Astrocyte (in vitro differentiated cells and primary cell): ENCODE results near the gene ASAP2. TPM values are rescaled to one million over a fixed set of nuclear protein-coding genes. Genes with fewer than 3 reads are reported as not detected.

ENCODE experiments used
- DNase-seq: peaks from one replicate; pipeline ENCODE4 v3.0.0-alpha.2; 2010; ENCODE audit warnings: low read depth
- FAIRE-seq: peaks from 2 replicates; lab custom pipeline; 2011; peaks lifted over from hg19 to GRCh38; lab: Jason Lieb, UNC
- H2AFZ ChIP-seq: 2 replicates; pipeline ENCODE4 v1.6.0; 2012; ENCODE audit warnings: low read depth, low read length, inconsistent platforms
- H3K27ac ChIP-seq: 2 replicates; pipeline ENCODE4 v1.5.1; 2011; ENCODE audit warnings: low read depth, low read length, inconsistent platforms
- H3K27me3 ChIP-seq: 2 replicates; pipeline ENCODE4 v1.6.0; 2011; ENCODE audit warnings: low read length, inconsistent platforms; ENCODE audit not compliant: insufficient read depth
- H3K36me3 ChIP-seq: 2 replicates; pipeline ENCODE4 v1.5.1; 2011; ENCODE audit warnings: low read length, inconsistent platforms; ENCODE audit not compliant: insufficient read depth
- H3K4me1 ChIP-seq: 2 replicates; pipeline ENCODE4 v1.5.1; 2011; ENCODE audit warnings: low read length, inconsistent platforms; ENCODE audit not compliant: insufficient read depth
- H3K4me2 ChIP-seq: 2 replicates; pipeline ENCODE4 v1.6.0; 2012; ENCODE audit warnings: low read length, inconsistent platforms
- H3K4me3 ChIP-seq: 2 replicates; pipeline ENCODE4 v1.5.1; 2011; ENCODE audit warnings: low read depth, mild to moderate bottlenecking, low read length, inconsistent platforms; ENCODE audit not compliant: insufficient read depth
- H3K79me2 ChIP-seq: 2 replicates; pipeline ENCODE4 v1.6.0; 2012; ENCODE audit warnings: mild to moderate bottlenecking, low read length, inconsistent platforms; ENCODE audit not compliant: insufficient read depth
- H3K9ac ChIP-seq: 2 replicates; pipeline ENCODE4 v1.6.0; 2012; ENCODE audit warnings: mild to moderate bottlenecking, low read length, inconsistent platforms
- H3K9me3 ChIP-seq: 2 replicates; pipeline ENCODE4 v1.5.1; 2012; ENCODE audit warnings: low read depth, mild to moderate bottlenecking, low read length, inconsistent platforms; ENCODE audit not compliant: insufficient read depth
- H4K20me1 ChIP-seq: 2 replicates; pipeline ENCODE4 v1.6.0; 2012; ENCODE audit warnings: low read length, inconsistent platforms; ENCODE audit not compliant: insufficient read depth
- H3K27ac Mint-ChIP-seq: one replicate; pipeline ENCODE4 v1.8.0; 2021; ENCODE audit warnings: mild to moderate bottlenecking, mixed read lengths; ENCODE audit not compliant: unreplicated experiment
- H3K27me3 Mint-ChIP-seq: one replicate; pipeline ENCODE4 v1.8.0; 2021; ENCODE audit warnings: low read depth, mixed read lengths; ENCODE audit not compliant: unreplicated experiment
- H3K36me3 Mint-ChIP-seq: one replicate; pipeline ENCODE4 v1.8.0; 2021; ENCODE audit warnings: low read depth, mixed read lengths; ENCODE audit not compliant: unreplicated experiment
- H3K4me1 Mint-ChIP-seq: one replicate; pipeline ENCODE4 v1.8.0; 2021; ENCODE audit warnings: low read depth, mixed read lengths; ENCODE audit not compliant: unreplicated experiment
- H3K4me3 Mint-ChIP-seq: one replicate; pipeline ENCODE4 v1.8.0; 2021; ENCODE audit warnings: mild to moderate bottlenecking, moderate library complexity, mixed read lengths; ENCODE audit not compliant: unreplicated experiment
- H3K9me3 Mint-ChIP-seq: one replicate; pipeline ENCODE4 v1.8.0; 2021; ENCODE audit warnings: mild to moderate bottlenecking, mixed read lengths; ENCODE audit not compliant: unreplicated experiment
- EZH2 ChIP-seq: IDR thresholded peaks from 2 replicates; pipeline ENCODE4 v1.6.1; 2012; ENCODE audit warnings: mild to moderate bottlenecking, low read length, inconsistent platforms; ENCODE audit not compliant: insufficient read depth
- total RNA-seq: library from RNA; stranded (reverse); gene quantifications from 2 replicates; pipeline ENCODE4 v1.2.1, GENCODE V29; 2021
- TF ChIP-seq, protein P1 (sequence below): IDR thresholded peaks from 2 replicates; pipeline ENCODE4 v1.5.1; 2011; ENCODE audit warnings: low read depth, mild to moderate bottlenecking, inconsistent platforms, low read length, moderate library complexity; ENCODE audit not compliant: insufficient read depth

The ASAP2 gene
- total RNA-seq, 1 donor from 2014 or later = 62.6 TPM

DNA sequence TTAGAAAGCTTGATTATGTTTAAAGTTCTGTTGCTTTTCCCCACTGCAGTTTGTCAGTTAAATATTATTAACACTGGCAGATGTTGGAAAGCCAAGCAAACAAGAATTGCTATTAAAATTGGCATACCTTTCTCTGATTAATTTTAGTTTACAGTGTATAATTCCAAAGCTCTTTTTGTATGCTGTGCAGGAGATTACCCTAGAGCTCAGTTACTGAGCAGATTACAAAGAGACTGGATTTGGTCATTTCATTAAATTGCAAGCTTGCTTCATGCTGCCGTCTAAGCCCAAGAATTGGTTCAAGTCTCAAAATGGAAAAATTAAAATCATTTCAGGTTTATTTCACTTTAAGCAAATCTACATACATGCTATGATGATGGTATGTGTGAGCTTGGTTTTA is 2.3 kb downstream of the ASAP2 start:
- Mint-ChIP-seq H3K27me3 (no peaks in the 10 kb centered on the region), H3K4me3 (peak overlapping the region; percentile 95), H3K27ac (no peak overlapping the region), H3K4me1 (peaks cover 33% of the 10 kb centered on the region), H3K9me3 (no peaks in the 10 kb centered on the region), H3K36me3 (peaks cover 3% of the 10 kb centered on the region)
- H4K20me1 ChIP-seq = peaks cover 54% of the 10 kb centered on the region
- TF ChIP-seq EZH2 = no peak
- TF ChIP-seq, protein P1, sequence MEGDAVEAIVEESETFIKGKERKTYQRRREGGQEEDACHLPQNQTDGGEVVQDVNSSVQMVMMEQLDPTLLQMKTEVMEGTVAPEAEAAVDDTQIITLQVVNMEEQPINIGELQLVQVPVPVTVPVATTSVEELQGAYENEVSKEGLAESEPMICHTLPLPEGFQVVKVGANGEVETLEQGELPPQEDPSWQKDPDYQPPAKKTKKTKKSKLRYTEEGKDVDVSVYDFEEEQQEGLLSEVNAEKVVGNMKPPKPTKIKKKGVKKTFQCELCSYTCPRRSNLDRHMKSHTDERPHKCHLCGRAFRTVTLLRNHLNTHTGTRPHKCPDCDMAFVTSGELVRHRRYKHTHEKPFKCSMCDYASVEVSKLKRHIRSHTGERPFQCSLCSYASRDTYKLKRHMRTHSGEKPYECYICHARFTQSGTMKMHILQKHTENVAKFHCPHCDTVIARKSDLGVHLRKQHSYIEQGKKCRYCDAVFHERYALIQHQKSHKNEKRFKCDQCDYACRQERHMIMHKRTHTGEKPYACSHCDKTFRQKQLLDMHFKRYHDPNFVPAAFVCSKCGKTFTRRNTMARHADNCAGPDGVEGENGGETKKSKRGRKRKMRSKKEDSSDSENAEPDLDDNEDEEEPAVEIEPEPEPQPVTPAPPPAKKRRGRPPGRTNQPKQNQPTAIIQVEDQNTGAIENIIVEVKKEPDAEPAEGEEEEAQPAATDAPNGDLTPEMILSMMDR = no peak
- peak overlapping the region; percentile 100 for H3K4me2 ChIP-seq
- peaks cover 22% of the 10 kb centered on the region for H3K4me1 ChIP-seq
- H2AFZ ChIP-seq = no peak overlapping the region
- H3K79me2 ChIP-seq = peaks cover 69% of the 10 kb centered on the region
- H3K36me3 ChIP-seq = peaks cover 4% of the 10 kb centered on the region
- H3K4me3 ChIP-seq = peak overlapping the region; percentile 82
- H3K27me3 ChIP-seq = no peaks in the 10 kb centered on the region
- H3K27ac ChIP-seq = no peak overlapping the region
- H3K9ac ChIP-seq = peak overlapping the region; percentile 93
- FAIRE-seq (no peak), DNase-seq (no peak)
- H3K9me3 ChIP-seq = no peaks in the 10 kb centered on the region

DNA sequence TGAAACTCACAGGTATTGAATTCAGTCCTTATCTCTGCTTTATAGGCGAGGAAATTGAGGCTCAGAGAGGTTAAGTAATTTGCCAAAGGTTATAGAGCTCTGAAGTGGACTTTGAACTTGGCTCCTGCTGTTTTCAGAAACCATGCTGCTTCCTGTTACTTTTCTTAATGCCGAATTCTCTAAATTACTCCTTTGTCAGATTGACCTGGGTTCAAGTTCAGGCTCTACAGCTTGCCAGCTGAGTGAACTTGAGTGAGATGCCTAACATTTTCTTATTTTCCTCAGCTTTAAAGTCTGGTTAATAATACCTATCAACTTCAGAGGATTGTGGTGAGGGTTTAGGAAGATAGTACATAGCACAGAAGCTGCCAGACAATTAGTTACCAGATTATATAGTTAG is 3.4 kb downstream of the ASAP2 start:
- peaks cover 4% of the 10 kb centered on the region for H3K36me3 ChIP-seq
- H4K20me1 ChIP-seq = peaks cover 66% of the 10 kb centered on the region
- peak overlapping the region; percentile 62 for H3K4me3 Mint-ChIP-seq
- H2AFZ ChIP-seq = no peak overlapping the region
- H3K27me3 ChIP-seq = no peaks in the 10 kb centered on the region
- FAIRE-seq = no peak
- no peaks in the 10 kb centered on the region for H3K27me3 Mint-ChIP-seq
- H3K36me3 Mint-ChIP-seq = peaks cover 3% of the 10 kb centered on the region
- no peak for DNase-seq
- peak overlapping the region; percentile 8 for H3K9ac ChIP-seq
- TF ChIP-seq, protein P1 = no peak
- no peak for TF ChIP-seq EZH2
- H3K4me1 ChIP-seq = peaks cover 22% of the 10 kb centered on the region
- no peak overlapping the region for H3K27ac ChIP-seq
- no peaks in the 10 kb centered on the region for H3K9me3 Mint-ChIP-seq
- H3K27ac Mint-ChIP-seq = peak overlapping the region; percentile 59
- H3K9me3 ChIP-seq = no peaks in the 10 kb centered on the region
- peaks cover 31% of the 10 kb centered on the region for H3K4me1 Mint-ChIP-seq
- no peak overlapping the region for H3K4me3 ChIP-seq
- peaks cover 81% of the 10 kb centered on the region for H3K79me2 ChIP-seq
- peak overlapping the region; percentile 21 for H3K4me2 ChIP-seq

DNA sequence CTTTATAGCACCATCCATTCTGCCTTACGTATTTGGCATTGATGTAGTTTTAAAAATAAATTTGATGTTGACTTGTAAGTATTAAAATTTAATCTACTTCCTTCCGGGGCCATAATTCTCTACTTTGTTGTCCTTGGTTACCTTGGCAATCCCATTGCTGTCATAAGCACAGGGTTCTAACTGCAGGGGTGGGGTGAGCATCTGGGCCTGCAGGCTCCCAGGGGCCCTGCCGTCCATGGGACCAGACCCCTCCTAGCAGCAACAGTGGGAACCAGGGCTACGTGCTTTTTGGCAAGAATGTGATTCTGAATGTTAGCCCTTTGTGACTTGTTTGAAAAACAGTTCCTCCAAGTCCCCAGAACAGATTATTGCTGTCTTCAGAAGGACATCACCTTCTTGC is 4.9 kb downstream of the ASAP2 start:
- Histone ChIP-seq H4K20me1 (peaks cover 72% of the 10 kb centered on the region), H3K4me2 (no peak overlapping the region), H3K27me3 (no peaks in the 10 kb centered on the region), H3K36me3 (peaks cover 4% of the 10 kb centered on the region), H3K4me1 (peaks cover 18% of the 10 kb centered on the region), H3K27ac (no peak overlapping the region), H3K9ac (no peak overlapping the region), H3K79me2 (peaks cover 93% of the 10 kb centered on the region), H3K4me3 (no peak overlapping the region), H2AFZ (no peak overlapping the region), H3K9me3 (no peaks in the 10 kb centered on the region)
- no peak overlapping the region for H3K4me3 Mint-ChIP-seq
- FAIRE-seq = no peak
- no peaks in the 10 kb centered on the region for H3K9me3 Mint-ChIP-seq
- peaks cover 28% of the 10 kb centered on the region for H3K4me1 Mint-ChIP-seq
- H3K36me3 Mint-ChIP-seq = peaks cover 3% of the 10 kb centered on the region
- no peak overlapping the region for H3K27ac Mint-ChIP-seq
- DNase-seq = no peak
- TF ChIP-seq EZH2 = no peak
- TF ChIP-seq, protein P1 = no peak
- H3K27me3 Mint-ChIP-seq = no peaks in the 10 kb centered on the region
